ENCODE results near the gene CCDC116. TPM values are rescaled to one million over a fixed set of nuclear protein-coding genes. Genes with fewer than 3 reads are reported as not detected.

The CCDC116 gene
- total RNA-seq, 1 experiment from 2014 or later: not detected

Other genes with a start within 250 kb of the CCDC116 start
- 0.25 and 0.34 TPM in 2 replicates for gene RIMBP3B, start 249.0 kb upstream of the CCDC116 start, total RNA-seq (2014; rRNA removed; shearing (Covaris generic))
- gene HIC2, start 215.4 kb upstream of the CCDC116 start, total RNA-seq (2014; rRNA removed; shearing (Covaris generic)): 16.5 and 18.5 TPM in 2 replicates
- 2.0 and 13.5 TPM in 2 replicates for gene TMEM191C, start 165.4 kb upstream of the CCDC116 start, total RNA-seq (2014; rRNA removed; shearing (Covaris generic))
- 0.47 and 0.49 TPM in 2 replicates for gene RIMBP3C, start 81.3 kb upstream of the CCDC116 start, total RNA-seq (2014; rRNA removed; shearing (Covaris generic))
- gene UBE2L3, start 65.0 kb upstream of the CCDC116 start, total RNA-seq (2014; rRNA removed; shearing (Covaris generic)): 46.6 and 58.0 TPM in 2 replicates
- gene YDJC, start 2.7 kb upstream of the CCDC116 start, total RNA-seq (2014; rRNA removed; shearing (Covaris generic)): 71.7 and 80.6 TPM in 2 replicates
- 39.7 and 49.4 TPM in 2 replicates for gene SDF2L1, start 9.5 kb downstream of the CCDC116 start, total RNA-seq (2014; rRNA removed; shearing (Covaris generic))
- gene PPIL2, start 33.3 kb downstream of the CCDC116 start, total RNA-seq (2014; rRNA removed; shearing (Covaris generic)): 20.5 and 24.0 TPM in 2 replicates
- gene YPEL1, start 103.0 kb downstream of the CCDC116 start, total RNA-seq (2014; rRNA removed; shearing (Covaris generic)): 0.14 and 0.62 TPM in 2 replicates
- 43.7 and 48.3 TPM in 2 replicates for gene MAPK1, start 234.9 kb downstream of the CCDC116 start, total RNA-seq (2014; rRNA removed; shearing (Covaris generic))